WTC11 (cell line): Measurements from ENCODE around the gene HIBADH.

Source experiments
- CTCF ChIP-seq: fragments of 200-600 bp; IDR thresholded peaks from 2 replicates; pipeline ENCODE4 v1.8.0; 2022; ENCODE audit warnings: antibody characterized with exemption
- FOXP1 ChIP-seq: sonication (generic); formaldehyde crosslinking; IDR thresholded peaks from 2 replicates; pipeline ENCODE4 v1.8.0; 2022; ENCODE audit warnings: missing genetic modification reagents, mild to moderate bottlenecking, moderate library complexity, borderline replicate concordance
- KAT7 ChIP-seq: sonication (generic); formaldehyde crosslinking; IDR thresholded peaks from 2 replicates; pipeline ENCODE4 v1.8.1; 2023; ENCODE audit warnings: missing genetic modification reagents, mild to moderate bottlenecking, borderline replicate concordance
- NR2C2 ChIP-seq: sonication (generic); formaldehyde crosslinking; IDR thresholded peaks from 2 replicates; pipeline ENCODE4 v1.8.0; 2022; ENCODE audit warnings: mild to moderate bottlenecking, missing genetic modification reagents
- RELA ChIP-seq: sonication (generic); formaldehyde crosslinking; IDR thresholded peaks from 2 replicates; pipeline ENCODE4 v1.8.1; 2022; ENCODE audit warnings: missing genetic modification reagents, mild to moderate bottlenecking, borderline replicate concordance
- RORB ChIP-seq: fragments of 250-450 bp; sonication (Bioruptor Pico); IDR thresholded peaks from 2 replicates; pipeline ENCODE4 v1.9.0; 2021; ENCODE audit warnings: mild to moderate bottlenecking
- SP1 ChIP-seq: sonication (generic); formaldehyde crosslinking; conservative IDR thresholded peaks from 2 replicates; pipeline ENCODE4 v1.8.1; 2022; ENCODE audit warnings: missing genetic modification reagents
- ZNF121 ChIP-seq: sonication (generic); formaldehyde crosslinking; IDR thresholded peaks from 2 replicates; pipeline ENCODE4 v1.8.0; 2023; ENCODE audit warnings: missing genetic modification reagents
- TF ChIP-seq, protein P1 (sequence below): sonication (generic); formaldehyde crosslinking; IDR thresholded peaks from 2 replicates; pipeline ENCODE4 v1.8.1; 2022; ENCODE audit warnings: mild to moderate bottlenecking, missing genetic modification reagents, moderate library complexity, borderline replicate concordance
- TF ChIP-seq, protein P2 (sequence below): sonication (generic); formaldehyde crosslinking; IDR thresholded peaks from 2 replicates; pipeline ENCODE4 v1.8.0; 2023; ENCODE audit warnings: missing genetic modification reagents
- TF ChIP-seq, protein P3 (sequence below): sonication (generic); formaldehyde crosslinking; IDR thresholded peaks from 2 replicates; pipeline ENCODE4 v1.8.0; 2022; ENCODE audit warnings: mild to moderate bottlenecking, missing genetic modification reagents
- TF ChIP-seq, protein P4 (sequence below): sonication (generic); formaldehyde crosslinking; IDR thresholded peaks from 2 replicates; pipeline ENCODE4 v1.8.0; 2023; ENCODE audit warnings: mild to moderate bottlenecking, missing genetic modification reagents

- TF ChIP-seq, protein P1, sequence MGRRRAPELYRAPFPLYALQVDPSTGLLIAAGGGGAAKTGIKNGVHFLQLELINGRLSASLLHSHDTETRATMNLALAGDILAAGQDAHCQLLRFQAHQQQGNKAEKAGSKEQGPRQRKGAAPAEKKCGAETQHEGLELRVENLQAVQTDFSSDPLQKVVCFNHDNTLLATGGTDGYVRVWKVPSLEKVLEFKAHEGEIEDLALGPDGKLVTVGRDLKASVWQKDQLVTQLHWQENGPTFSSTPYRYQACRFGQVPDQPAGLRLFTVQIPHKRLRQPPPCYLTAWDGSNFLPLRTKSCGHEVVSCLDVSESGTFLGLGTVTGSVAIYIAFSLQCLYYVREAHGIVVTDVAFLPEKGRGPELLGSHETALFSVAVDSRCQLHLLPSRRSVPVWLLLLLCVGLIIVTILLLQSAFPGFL = no peak
- TF ChIP-seq RORB (CRISPR knock-in tag) = no peak
- TF ChIP-seq RELA (CRISPR knock-in tag) = no peak
- no peak for TF ChIP-seq CTCF
- no peak for TF ChIP-seq NR2C2 (CRISPR knock-in tag)
- TF ChIP-seq SP1 (CRISPR knock-in tag) = no peak
- TF ChIP-seq, protein P2, sequence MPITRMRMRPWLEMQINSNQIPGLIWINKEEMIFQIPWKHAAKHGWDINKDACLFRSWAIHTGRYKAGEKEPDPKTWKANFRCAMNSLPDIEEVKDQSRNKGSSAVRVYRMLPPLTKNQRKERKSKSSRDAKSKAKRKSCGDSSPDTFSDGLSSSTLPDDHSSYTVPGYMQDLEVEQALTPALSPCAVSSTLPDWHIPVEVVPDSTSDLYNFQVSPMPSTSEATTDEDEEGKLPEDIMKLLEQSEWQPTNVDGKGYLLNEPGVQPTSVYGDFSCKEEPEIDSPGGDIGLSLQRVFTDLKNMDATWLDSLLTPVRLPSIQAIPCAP (CRISPR knock-in tag) = no peak
- TF ChIP-seq, protein P3, sequence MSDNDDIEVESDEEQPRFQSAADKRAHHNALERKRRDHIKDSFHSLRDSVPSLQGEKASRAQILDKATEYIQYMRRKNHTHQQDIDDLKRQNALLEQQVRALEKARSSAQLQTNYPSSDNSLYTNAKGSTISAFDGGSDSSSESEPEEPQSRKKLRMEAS (CRISPR knock-in tag) = no peak
- no peak for TF ChIP-seq KAT7 (CRISPR knock-in tag)
- no peak for TF ChIP-seq FOXP1 (CRISPR knock-in tag)
- no peak for TF ChIP-seq ZNF121 (CRISPR knock-in tag)
- TF ChIP-seq, protein P4, sequence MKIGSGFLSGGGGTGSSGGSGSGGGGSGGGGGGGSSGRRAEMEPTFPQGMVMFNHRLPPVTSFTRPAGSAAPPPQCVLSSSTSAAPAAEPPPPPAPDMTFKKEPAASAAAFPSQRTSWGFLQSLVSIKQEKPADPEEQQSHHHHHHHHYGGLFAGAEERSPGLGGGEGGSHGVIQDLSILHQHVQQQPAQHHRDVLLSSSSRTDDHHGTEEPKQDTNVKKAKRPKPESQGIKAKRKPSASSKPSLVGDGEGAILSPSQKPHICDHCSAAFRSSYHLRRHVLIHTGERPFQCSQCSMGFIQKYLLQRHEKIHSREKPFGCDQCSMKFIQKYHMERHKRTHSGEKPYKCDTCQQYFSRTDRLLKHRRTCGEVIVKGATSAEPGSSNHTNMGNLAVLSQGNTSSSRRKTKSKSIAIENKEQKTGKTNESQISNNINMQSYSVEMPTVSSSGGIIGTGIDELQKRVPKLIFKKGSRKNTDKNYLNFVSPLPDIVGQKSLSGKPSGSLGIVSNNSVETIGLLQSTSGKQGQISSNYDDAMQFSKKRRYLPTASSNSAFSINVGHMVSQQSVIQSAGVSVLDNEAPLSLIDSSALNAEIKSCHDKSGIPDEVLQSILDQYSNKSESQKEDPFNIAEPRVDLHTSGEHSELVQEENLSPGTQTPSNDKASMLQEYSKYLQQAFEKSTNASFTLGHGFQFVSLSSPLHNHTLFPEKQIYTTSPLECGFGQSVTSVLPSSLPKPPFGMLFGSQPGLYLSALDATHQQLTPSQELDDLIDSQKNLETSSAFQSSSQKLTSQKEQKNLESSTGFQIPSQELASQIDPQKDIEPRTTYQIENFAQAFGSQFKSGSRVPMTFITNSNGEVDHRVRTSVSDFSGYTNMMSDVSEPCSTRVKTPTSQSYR (CRISPR knock-in tag) = no peak
These were observed 55.5 kb downstream of the HIBADH start for GRCh38 chr7:27607210-27607606.
